PC-9 (cell line): ENCODE results near the gene RUNX2. TPM values are rescaled to one million over a fixed set of nuclear protein-coding genes. Genes with fewer than 3 reads are reported as not detected.

ENCODE experiments used
- BruUV-seq: library from RNA; stranded (reverse); fragments of 400-500 nt; replicated peaks from 2 replicates; lab custom pipeline; 2021; lab: Mats Ljungman, UMichigan
- CTCF ChIA-PET: fragments of 300-600 bp; sonication (Branson Sonifier 250); formaldehyde crosslinking; loops from one replicate; lab custom pipeline; 2022; ENCODE audit warnings: antibody characterized with exemption; lab: Charles Lee
- POLR2A ChIA-PET: fragments of 300-600 bp; sonication (Branson Sonifier 250); formaldehyde crosslinking; loops from one replicate; lab custom pipeline; 2022; ENCODE audit warnings: antibody characterized with exemption; ENCODE audit not compliant: unreplicated experiment; lab: Charles Lee
- DNase-seq, 2 experiments: peaks; one replicate each; pipeline versions ENCODE4 v3.0.0 to v3.0.0-alpha.2; 2015 to 2022; ENCODE audit warnings: mixed read lengths in 1 of 2
- H2AFZ ChIP-seq: fragments of 200-600 bp; sonication (generic); 2 replicates; pipeline ENCODE4 v1.8.1; 2017; ENCODE audit warnings: antibody characterized with exemption
- H3F3A ChIP-seq: fragments of 200-600 bp; sonication (generic); 2 replicates; pipeline ENCODE4 v1.8.1; 2017; ENCODE audit warnings: antibody characterized with exemption, mild to moderate bottlenecking, low read depth; ENCODE audit not compliant: insufficient read depth
- H3K27ac ChIP-seq: fragments of 200-600 bp; sonication (generic); 2 replicates; pipeline ENCODE4 v1.6.1; 2016; ENCODE audit warnings: mixed run types
- H3K27me3 ChIP-seq: fragments of 200-600 bp; sonication (generic); 2 replicates; pipeline ENCODE4 v1.6.1; 2016; ENCODE audit warnings: low read depth, mixed run types; ENCODE audit not compliant: insufficient read depth
- H3K36me3 ChIP-seq: fragments of 200-600 bp; sonication (generic); 2 replicates; pipeline ENCODE4 v1.6.1; 2016; ENCODE audit warnings: low read depth, mixed run types
- H3K4me1 ChIP-seq: fragments of 200-600 bp; sonication (generic); replicated peaks from 2 replicates; pipeline ENCODE4 v1.6.1; 2016; ENCODE audit warnings: mixed run types; ENCODE audit not compliant: insufficient read depth
- H3K4me2 ChIP-seq: fragments of 200-600 bp; sonication (generic); 2 replicates; pipeline ENCODE4 v1.6.1; 2017; ENCODE audit warnings: mixed run types
- H3K4me3 ChIP-seq: fragments of 200-600 bp; sonication (generic); 2 replicates; pipeline ENCODE4 v1.6.1; 2016; ENCODE audit warnings: mixed run types
- H3K79me2 ChIP-seq: fragments of 200-600 bp; sonication (generic); 2 replicates; pipeline ENCODE4 v1.6.1; 2017; ENCODE audit warnings: low read depth, mixed run types
- H3K9me2 ChIP-seq: fragments of 200-600 bp; sonication (generic); 2 replicates; pipeline ENCODE4 v1.8.1; 2017; ENCODE audit warnings: mild to moderate bottlenecking; ENCODE audit not compliant: insufficient read depth
- H3K9me3 ChIP-seq: fragments of 200-600 bp; sonication (generic); 2 replicates; pipeline ENCODE4 v1.8.1; 2016; ENCODE audit warnings: low read depth; ENCODE audit not compliant: insufficient read depth
- H4K20me1 ChIP-seq: fragments of 200-600 bp; sonication (generic); 2 replicates; pipeline ENCODE4 v1.8.1; 2017; ENCODE audit not compliant: insufficient read depth
- EZH2 ChIP-seq: fragments of 200-600 bp; sonication (generic); IDR thresholded peaks from 2 replicates; pipeline ENCODE4 v1.8.0; 2017; ENCODE audit warnings: antibody characterized with exemption, low read depth
- intact Hi-C: fragments of 100-400 bp; cut with micrococcal nuclease; formaldehyde crosslinking; loops from one replicate; pipeline ENCODE4 v1.10.0; 2022; ENCODE audit not compliant: unreplicated experiment
- total RNA-seq: library from RNA; stranded (reverse); gene quantifications from 2 replicates; pipeline ENCODE4 v1.2.3, GENCODE V29; 2021
- TF ChIP-seq, protein P1 (sequence below): fragments of 200-600 bp; sonication (generic); conservative IDR thresholded peaks from 2 replicates; pipeline ENCODE4 v1.6.1; 2017; ENCODE audit warnings: mixed run types, antibody characterized with exemption, mild to moderate bottlenecking, moderate library complexity

RUNX2 gene
- total RNA-seq, 1 experiment from 2014 or later: 12.5 TPM

DNA sequence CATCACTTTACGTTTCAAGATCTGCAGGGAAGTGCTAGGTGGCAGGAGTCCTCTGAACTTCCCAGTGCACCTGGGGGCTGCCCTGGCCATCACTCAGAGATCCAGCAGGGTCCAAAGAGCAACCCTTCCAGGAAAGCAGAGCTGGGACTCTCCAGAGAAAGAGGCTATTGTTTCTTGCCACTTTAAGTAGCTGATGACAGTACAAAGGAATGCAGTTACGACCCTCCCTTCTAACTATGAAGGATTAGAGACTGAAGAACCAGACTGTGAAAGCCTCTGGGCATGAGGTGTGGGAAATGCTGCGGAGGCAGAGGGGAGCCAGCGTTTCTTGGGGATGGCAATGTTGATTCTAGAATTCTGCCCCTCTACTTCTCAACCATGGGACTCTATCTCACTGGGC lies 238.8 kb downstream of the RUNX2 start:
- H3K79me2 ChIP-seq: no peaks in the 10 kb centered on the region
- H3K36me3 ChIP-seq: no peaks in the 10 kb centered on the region
- no peaks in the 10 kb centered on the region for H3K9me2 ChIP-seq
- ChIA-PET POLR2A (interaction anchor here (0.5 to 0.6 kb wide), 2 partner anchors 832 to 1179 kb away, joined by 3 read pairs; partner anchors contain the start of gene CDC5L), CTCF (no interaction called here)
- no peaks in the 10 kb centered on the region for H3K9me3 ChIP-seq
- no peak overlapping the region for H3K4me3 ChIP-seq
- H4K20me1 ChIP-seq: no peaks in the 10 kb centered on the region
- BruUV-seq: no TSS peak
- H3F3A ChIP-seq: no peaks in the 10 kb centered on the region
- intact Hi-C loops: no loop called here
- H3K4me2 ChIP-seq: no peak overlapping the region
- H3K27ac ChIP-seq: no peak overlapping the region
- H2AFZ ChIP-seq: no peak overlapping the region
- DNase-seq: peak in 1 of 2 experiments; percentile 43
- TF ChIP-seq EZH2: no peak
- TF ChIP-seq, protein P1, sequence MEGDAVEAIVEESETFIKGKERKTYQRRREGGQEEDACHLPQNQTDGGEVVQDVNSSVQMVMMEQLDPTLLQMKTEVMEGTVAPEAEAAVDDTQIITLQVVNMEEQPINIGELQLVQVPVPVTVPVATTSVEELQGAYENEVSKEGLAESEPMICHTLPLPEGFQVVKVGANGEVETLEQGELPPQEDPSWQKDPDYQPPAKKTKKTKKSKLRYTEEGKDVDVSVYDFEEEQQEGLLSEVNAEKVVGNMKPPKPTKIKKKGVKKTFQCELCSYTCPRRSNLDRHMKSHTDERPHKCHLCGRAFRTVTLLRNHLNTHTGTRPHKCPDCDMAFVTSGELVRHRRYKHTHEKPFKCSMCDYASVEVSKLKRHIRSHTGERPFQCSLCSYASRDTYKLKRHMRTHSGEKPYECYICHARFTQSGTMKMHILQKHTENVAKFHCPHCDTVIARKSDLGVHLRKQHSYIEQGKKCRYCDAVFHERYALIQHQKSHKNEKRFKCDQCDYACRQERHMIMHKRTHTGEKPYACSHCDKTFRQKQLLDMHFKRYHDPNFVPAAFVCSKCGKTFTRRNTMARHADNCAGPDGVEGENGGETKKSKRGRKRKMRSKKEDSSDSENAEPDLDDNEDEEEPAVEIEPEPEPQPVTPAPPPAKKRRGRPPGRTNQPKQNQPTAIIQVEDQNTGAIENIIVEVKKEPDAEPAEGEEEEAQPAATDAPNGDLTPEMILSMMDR: no peak
- 0 out of 2 replicates have a peak, but pooled peaks cover 6% of the 10 kb centered on the region for H3K4me1 ChIP-seq
- no peaks in the 10 kb centered on the region for H3K27me3 ChIP-seq

DNA sequence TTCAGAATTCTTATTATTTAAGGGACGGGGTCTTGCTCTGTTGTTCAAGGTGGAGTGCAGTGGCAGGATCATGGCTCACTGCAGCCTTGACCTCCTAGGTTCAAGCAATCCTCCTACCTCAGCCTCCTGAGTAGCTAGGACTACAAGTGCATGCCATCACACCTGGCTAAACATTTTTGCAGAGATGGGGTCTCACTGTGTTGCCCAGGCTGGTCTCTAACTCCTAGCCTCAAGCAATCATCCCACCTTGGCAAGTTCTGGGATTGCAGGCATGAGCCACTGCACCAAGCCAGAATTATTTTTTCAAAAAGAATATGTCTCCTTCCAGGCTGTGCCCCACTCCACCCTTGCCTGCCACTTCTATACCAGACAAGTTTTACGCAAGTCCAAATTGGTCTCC lies 239.7 kb downstream of the RUNX2 start:
- no peaks in the 10 kb centered on the region for H3K27me3 ChIP-seq
- TF ChIP-seq, protein P1: no peak
- TF ChIP-seq EZH2: no peak
- intact Hi-C loops: no loop called here
- no peak overlapping the region for H2AFZ ChIP-seq
- CTCF ChIA-PET: no interaction called here
- H4K20me1 ChIP-seq: no peaks in the 10 kb centered on the region
- H3K4me3 ChIP-seq: no peak overlapping the region
- no peaks in the 10 kb centered on the region for H3K79me2 ChIP-seq
- no peaks in the 10 kb centered on the region for H3K9me2 ChIP-seq
- H3F3A ChIP-seq: no peaks in the 10 kb centered on the region
- H3K9me3 ChIP-seq: no peaks in the 10 kb centered on the region
- POLR2A ChIA-PET: no interaction called here
- H3K36me3 ChIP-seq: no peaks in the 10 kb centered on the region
- DNase-seq: no peak
- H3K4me2 ChIP-seq: no peak overlapping the region
- H3K27ac ChIP-seq: no peak overlapping the region
- no TSS peak for BruUV-seq
- H3K4me1 ChIP-seq: 0 out of 2 replicates have a peak, but pooled peaks cover 6% of the 10 kb centered on the region

DNA sequence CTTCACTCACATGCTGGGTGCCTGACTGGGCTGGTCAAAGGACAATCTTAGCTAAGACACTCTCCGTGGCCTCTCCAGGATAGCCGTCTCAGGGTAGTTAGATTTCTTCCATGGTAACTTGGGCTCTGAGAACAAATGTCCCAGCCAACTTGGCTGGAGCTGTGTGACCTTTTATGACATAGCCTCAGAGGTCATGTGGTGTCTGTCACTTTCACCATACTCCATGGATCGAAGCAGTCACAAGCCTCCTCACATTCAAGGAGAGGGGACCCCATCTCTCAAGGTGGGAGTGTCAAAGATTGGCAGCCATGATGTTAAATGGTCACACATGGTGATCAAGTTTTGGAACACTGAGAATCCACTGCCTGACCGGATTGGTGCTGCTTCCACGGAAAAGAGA lies 240.5 kb downstream of the RUNX2 start:
- no peaks in the 10 kb centered on the region for H3K79me2 ChIP-seq
- DNase-seq: no peak
- H3K36me3 ChIP-seq: no peaks in the 10 kb centered on the region
- H4K20me1 ChIP-seq: no peaks in the 10 kb centered on the region
- intact Hi-C loops: no loop called here
- TF ChIP-seq, protein P1: no peak
- TF ChIP-seq EZH2: no peak
- POLR2A ChIA-PET: no interaction called here
- H3K27me3 ChIP-seq: no peaks in the 10 kb centered on the region
- 0 out of 2 replicates have a peak, but pooled peaks cover 6% of the 10 kb centered on the region for H3K4me1 ChIP-seq
- CTCF ChIA-PET: no interaction called here
- no peaks in the 10 kb centered on the region for H3F3A ChIP-seq
- H3K4me2 ChIP-seq: no peak overlapping the region
- H3K27ac ChIP-seq: no peak overlapping the region
- H3K9me2 ChIP-seq: no peaks in the 10 kb centered on the region
- H2AFZ ChIP-seq: no peak overlapping the region
- no TSS peak for BruUV-seq
- H3K9me3 ChIP-seq: no peaks in the 10 kb centered on the region
- H3K4me3 ChIP-seq: no peak overlapping the region
